OCI-LY3 (cell line): ENCODE data around the gene SLC24A4.

Source experiments
- H2AFZ ChIP-seq: fragments of 200-600, 300-600 bp; shearing (Covaris generic); 2 replicates; pipeline ENCODE4 v1.6.0; 2014; ENCODE audit warnings: antibody characterized with exemption, low read depth, low read length
- H3K27ac ChIP-seq: fragments of 200-600, 300-600 bp; sonication (generic); 2 replicates; pipeline ENCODE4 v1.5.1; 2014; ENCODE audit warnings: mild to moderate bottlenecking, low read length, moderate library complexity, mixed read lengths
- H3K27me3 ChIP-seq: fragments of 200-600, 300-600 bp; sonication (generic); 2 replicates; pipeline ENCODE4 v1.6.1; 2014; ENCODE audit warnings: low read depth, low read length, mixed read lengths
- H3K36me3 ChIP-seq: fragments of 200-600, 300-600 bp; sonication (generic); replicated peaks from 2 replicates; pipeline ENCODE3; 2014; ENCODE audit warnings: low read depth, low read length, mixed read lengths
- H3K4me1 ChIP-seq: fragments of 300-600, 200-600 bp; sonication (generic); 2 replicates; pipeline ENCODE4 v1.6.1; 2014; ENCODE audit warnings: low read length, mixed read lengths
- H3K4me2 ChIP-seq: fragments of 200-600, 300-600 bp; sonication (generic); 2 replicates; pipeline ENCODE4 v1.6.1; 2014; ENCODE audit warnings: low read length, mixed read lengths
- H3K4me3 ChIP-seq: fragments of 300-600, 200-600 bp; sonication (generic); 2 replicates; pipeline ENCODE4 v1.5.1; 2014; ENCODE audit warnings: antibody characterized with exemption, mild to moderate bottlenecking, low read length, moderate library complexity
- H3K79me2 ChIP-seq: fragments of 300-600, 200-600 bp; shearing (Covaris generic); 2 replicates; pipeline ENCODE4 v1.6.1; 2014; ENCODE audit warnings: mild to moderate bottlenecking, low read length, mixed read lengths
- H3K9ac ChIP-seq: fragments of 300-600, 200-600 bp; shearing (Covaris generic); 2 replicates; pipeline ENCODE4 v1.6.0; 2014; ENCODE audit warnings: mild to moderate bottlenecking, low read length, moderate library complexity
- H3K9me3 ChIP-seq: fragments of 200-600, 300-600 bp; shearing (Covaris generic); 2 replicates; pipeline ENCODE4 v1.6.1; 2014; ENCODE audit warnings: low read length, mixed read lengths; ENCODE audit not compliant: insufficient read depth
- H4K20me1 ChIP-seq: fragments of 200-600, 300-600 bp; sonication (generic); 2 replicates; pipeline ENCODE4 v1.6.1; 2016; ENCODE audit warnings: low read length, mixed read lengths; ENCODE audit not compliant: insufficient read depth
- CTCF ChIP-seq: fragments of 200-600, 300-600 bp; sonication (generic); IDR thresholded peaks from 2 replicates; pipeline ENCODE4 v1.5.1; 2014; ENCODE audit warnings: antibody characterized with exemption, low read length, low read depth
- EZH2phosphoT487 ChIP-seq: fragments of 200-600 bp; shearing (Covaris generic); IDR thresholded peaks from 2 replicates; pipeline ENCODE4 v1.6.1; 2018; ENCODE audit warnings: antibody characterized with exemption, mixed run types, low read depth

Gene SLC24A4

DNA sequence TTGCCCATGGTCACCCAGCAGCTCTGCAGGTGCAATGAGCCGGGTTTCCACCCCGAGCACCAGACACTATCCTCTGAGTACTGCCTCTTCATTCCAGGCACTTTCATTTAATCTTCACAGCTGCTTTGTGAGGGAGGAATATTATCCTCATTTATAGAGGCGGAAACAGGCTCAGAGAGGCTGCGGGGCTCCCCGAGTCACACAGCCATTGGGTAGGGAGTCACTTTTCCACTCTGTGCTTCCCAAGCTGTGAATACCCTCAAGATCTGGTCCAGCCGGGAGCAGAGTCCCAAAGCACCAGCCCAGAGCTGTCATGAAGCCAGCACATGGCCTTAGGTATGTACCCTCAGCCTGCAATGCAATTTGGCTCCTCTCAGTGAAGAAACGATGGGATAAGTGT lies 138.9 kb downstream of the SLC24A4 start:
- Histone ChIP-seq H2AFZ (no peak overlapping the region), H3K9me3 (0 out of 2 replicates have a peak, but pooled peaks cover 5% of the 10 kb centered on the region), H3K4me2 (no peak overlapping the region), H3K27ac (no peak overlapping the region), H3K4me1 (peaks cover 16% of the 10 kb centered on the region), H3K4me3 (no peak overlapping the region), H3K9ac (no peak overlapping the region), H3K36me3 (no peaks in the 10 kb centered on the region), H4K20me1 (no peaks in the 10 kb centered on the region), H3K27me3 (peaks cover 3% of the 10 kb centered on the region; the same call in 1 of the 2 replicates), H3K79me2 (no peaks in the 10 kb centered on the region)
- TF ChIP-seq EZH2phosphoT487, result no peak
- no peak for TF ChIP-seq CTCF

GRCh38 chr14:92462568-92462967 lies 139.6 kb downstream of the SLC24A4 start:
- Histone ChIP-seq H3K4me1 (peaks cover 14% of the 10 kb centered on the region), H3K27me3 (peaks cover 3% of the 10 kb centered on the region; the same call in 1 of the 2 replicates), H3K79me2 (no peaks in the 10 kb centered on the region), H3K4me2 (no peak overlapping the region), H4K20me1 (no peaks in the 10 kb centered on the region), H3K36me3 (no peaks in the 10 kb centered on the region), H3K4me3 (no peak overlapping the region), H3K9me3 (0 out of 2 replicates have a peak, but pooled peaks cover 6% of the 10 kb centered on the region), H3K27ac (no peak overlapping the region), H2AFZ (no peak overlapping the region), H3K9ac (no peak overlapping the region)
- TF ChIP-seq EZH2phosphoT487 (no peak), CTCF (no peak)

DNA sequence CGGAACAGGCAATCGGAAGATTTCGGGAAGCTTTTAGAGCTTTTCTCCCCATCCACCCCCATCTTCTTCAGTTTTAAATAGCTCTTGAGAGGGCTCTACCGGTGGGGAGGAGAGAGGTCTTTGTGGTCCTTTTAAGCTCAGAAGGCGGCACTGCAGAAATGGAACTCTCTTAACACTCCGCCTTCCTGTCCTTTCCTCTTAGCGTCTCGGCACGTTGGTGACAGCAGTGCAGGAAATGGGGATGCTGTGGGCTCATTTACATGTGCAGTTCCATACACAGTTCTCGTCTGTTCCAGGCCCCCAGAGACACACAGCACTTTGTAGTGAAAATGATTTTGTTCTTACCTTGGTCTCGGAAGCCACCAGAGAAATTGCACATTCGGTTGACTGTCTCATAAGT lies 140.2 kb downstream of the SLC24A4 start:
- no peak overlapping the region for H3K4me3 ChIP-seq
- no peak overlapping the region for H3K9ac ChIP-seq
- H3K27me3 ChIP-seq, result peaks cover 3% of the 10 kb centered on the region; the same call in 1 of the 2 replicates
- no peak overlapping the region for H3K4me2 ChIP-seq
- H3K27ac ChIP-seq, result no peak overlapping the region
- 0 out of 2 replicates have a peak, but pooled peaks cover 6% of the 10 kb centered on the region for H3K9me3 ChIP-seq
- no peaks in the 10 kb centered on the region for H3K79me2 ChIP-seq
- H3K4me1 ChIP-seq, result peaks cover 14% of the 10 kb centered on the region
- TF ChIP-seq CTCF, result no peak
- no peak overlapping the region for H2AFZ ChIP-seq
- no peaks in the 10 kb centered on the region for H4K20me1 ChIP-seq
- no peaks in the 10 kb centered on the region for H3K36me3 ChIP-seq

- Histone ChIP-seq H3K79me2 (no peaks in the 10 kb centered on the region), H2AFZ (no peak overlapping the region), H3K27ac (no peak overlapping the region), H3K4me2 (no peak overlapping the region), H3K4me3 (no peak overlapping the region), H3K27me3 (peaks cover 3% of the 10 kb centered on the region; the same call in 1 of the 2 replicates), H3K36me3 (no peaks in the 10 kb centered on the region), H3K4me1 (peaks cover 14% of the 10 kb centered on the region), H3K9me3 (0 out of 2 replicates have a peak, but pooled peaks cover 6% of the 10 kb centered on the region), H3K9ac (no peak overlapping the region), H4K20me1 (no peaks in the 10 kb centered on the region)
- TF ChIP-seq CTCF (no peak), EZH2phosphoT487 (no peak)
Observed at GRCh38 chr14:92464156-92464555, 141.2 kb downstream of the SLC24A4 start.
